Measurements from ENCODE around the gene DLL1.

DNA sequence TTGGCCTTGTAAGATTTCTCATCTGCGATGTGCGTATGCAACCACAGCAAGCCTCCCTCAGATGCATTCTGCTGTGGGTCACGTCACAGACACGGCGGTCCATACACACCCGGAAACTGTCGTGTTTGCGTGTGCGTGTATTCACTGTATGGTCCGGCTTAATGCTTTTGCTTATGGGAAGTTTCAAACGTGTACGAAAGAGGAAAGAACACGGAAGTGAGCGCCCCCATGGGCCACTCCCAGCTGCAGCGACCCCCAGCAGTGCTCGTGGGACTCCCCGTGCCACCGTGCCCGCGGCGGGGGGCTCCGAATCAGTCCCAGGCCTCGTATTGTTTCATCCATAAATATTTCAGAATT lies 10.2 kb downstream of the DLL1 start:
- no peak for TF ChIP-seq JUNB (CRISPR knock-in tag; conservative IDR thresholded peaks at IDR 0.05)
- TF ChIP-seq TBL1XR1 (IDR thresholded peaks at IDR 0.05; ENCODE audit: low read length in 2 of 2): no peak
- TF ChIP-seq, protein P1, sequence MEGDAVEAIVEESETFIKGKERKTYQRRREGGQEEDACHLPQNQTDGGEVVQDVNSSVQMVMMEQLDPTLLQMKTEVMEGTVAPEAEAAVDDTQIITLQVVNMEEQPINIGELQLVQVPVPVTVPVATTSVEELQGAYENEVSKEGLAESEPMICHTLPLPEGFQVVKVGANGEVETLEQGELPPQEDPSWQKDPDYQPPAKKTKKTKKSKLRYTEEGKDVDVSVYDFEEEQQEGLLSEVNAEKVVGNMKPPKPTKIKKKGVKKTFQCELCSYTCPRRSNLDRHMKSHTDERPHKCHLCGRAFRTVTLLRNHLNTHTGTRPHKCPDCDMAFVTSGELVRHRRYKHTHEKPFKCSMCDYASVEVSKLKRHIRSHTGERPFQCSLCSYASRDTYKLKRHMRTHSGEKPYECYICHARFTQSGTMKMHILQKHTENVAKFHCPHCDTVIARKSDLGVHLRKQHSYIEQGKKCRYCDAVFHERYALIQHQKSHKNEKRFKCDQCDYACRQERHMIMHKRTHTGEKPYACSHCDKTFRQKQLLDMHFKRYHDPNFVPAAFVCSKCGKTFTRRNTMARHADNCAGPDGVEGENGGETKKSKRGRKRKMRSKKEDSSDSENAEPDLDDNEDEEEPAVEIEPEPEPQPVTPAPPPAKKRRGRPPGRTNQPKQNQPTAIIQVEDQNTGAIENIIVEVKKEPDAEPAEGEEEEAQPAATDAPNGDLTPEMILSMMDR (IDR thresholded peaks at IDR 0.05 in 2 of 3, conservative IDR thresholded peaks at IDR 0.05 in 1 of 3; ENCODE audit: insufficient read depth in 2 of 3, low read depth in 1 of 3, low read length in 3 of 3): no peak
- TF ChIP-seq, protein P2, sequence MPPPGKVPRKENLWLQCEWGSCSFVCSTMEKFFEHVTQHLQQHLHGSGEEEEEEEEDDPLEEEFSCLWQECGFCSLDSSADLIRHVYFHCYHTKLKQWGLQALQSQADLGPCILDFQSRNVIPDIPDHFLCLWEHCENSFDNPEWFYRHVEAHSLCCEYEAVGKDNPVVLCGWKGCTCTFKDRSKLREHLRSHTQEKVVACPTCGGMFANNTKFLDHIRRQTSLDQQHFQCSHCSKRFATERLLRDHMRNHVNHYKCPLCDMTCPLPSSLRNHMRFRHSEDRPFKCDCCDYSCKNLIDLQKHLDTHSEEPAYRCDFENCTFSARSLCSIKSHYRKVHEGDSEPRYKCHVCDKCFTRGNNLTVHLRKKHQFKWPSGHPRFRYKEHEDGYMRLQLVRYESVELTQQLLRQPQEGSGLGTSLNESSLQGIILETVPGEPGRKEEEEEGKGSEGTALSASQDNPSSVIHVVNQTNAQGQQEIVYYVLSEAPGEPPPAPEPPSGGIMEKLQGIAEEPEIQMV (tag; conservative IDR thresholded peaks at IDR 0.05; ENCODE audit: low read depth): no peak
- TF ChIP-seq, protein P3, sequence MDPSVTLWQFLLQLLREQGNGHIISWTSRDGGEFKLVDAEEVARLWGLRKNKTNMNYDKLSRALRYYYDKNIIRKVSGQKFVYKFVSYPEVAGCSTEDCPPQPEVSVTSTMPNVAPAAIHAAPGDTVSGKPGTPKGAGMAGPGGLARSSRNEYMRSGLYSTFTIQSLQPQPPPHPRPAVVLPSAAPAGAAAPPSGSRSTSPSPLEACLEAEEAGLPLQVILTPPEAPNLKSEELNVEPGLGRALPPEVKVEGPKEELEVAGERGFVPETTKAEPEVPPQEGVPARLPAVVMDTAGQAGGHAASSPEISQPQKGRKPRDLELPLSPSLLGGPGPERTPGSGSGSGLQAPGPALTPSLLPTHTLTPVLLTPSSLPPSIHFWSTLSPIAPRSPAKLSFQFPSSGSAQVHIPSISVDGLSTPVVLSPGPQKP (CRISPR knock-in tag; IDR thresholded peaks at IDR 0.05): no peak
- no peak for TF ChIP-seq SMC3 (conservative IDR thresholded peaks at IDR 0.05; ENCODE audit: insufficient read depth, low read depth, low read length)
